ENCODE results near the gene PLXNB3.

PLXNB3 gene

DNA sequence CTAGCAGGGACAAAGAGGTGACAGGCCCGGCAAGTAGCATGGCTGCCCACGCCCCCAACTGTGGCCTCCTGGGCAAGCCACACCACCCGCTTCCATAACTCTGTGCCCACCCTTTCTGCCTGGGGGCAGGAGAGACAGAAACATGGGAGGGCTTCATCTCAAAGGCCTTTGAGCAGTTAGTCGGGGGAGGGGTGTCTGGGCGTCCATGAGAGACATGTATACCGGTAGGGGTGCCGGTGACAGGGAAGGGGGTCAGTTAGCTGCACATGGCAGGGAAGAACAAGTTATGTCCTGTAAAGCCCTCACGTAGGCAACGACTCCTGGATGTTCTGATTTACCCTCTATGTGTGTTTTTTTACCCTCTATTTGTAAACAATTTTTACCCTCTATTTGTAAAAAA, 57.0 kb downstream of the PLXNB3 start:
- Histone ChIP-seq H3K27me3 (ENCODE audit: low read length) (no peaks in the 10 kb centered on the region), H3K79me2 (ENCODE audit: insufficient read depth, low read length) (no peaks in the 10 kb centered on the region), H3K9me3 (ENCODE audit: insufficient read depth, low read length) (no peaks in the 10 kb centered on the region), H3K27ac (ENCODE audit: low read depth, low read length) (no peak overlapping the region), H4K20me1 (ENCODE audit: low read depth, low read length) (no peaks in the 10 kb centered on the region), H3K4me3 (ENCODE audit: insufficient read depth, low read length, poor library complexity, severe bottlenecking) (no peak overlapping the region), H3K9me2 (replicated peaks; ENCODE audit: insufficient read depth, low read length) (no peaks in the 10 kb centered on the region), H3F3A (ENCODE audit: insufficient read depth) (no peaks in the 10 kb centered on the region), H3K9ac (ENCODE audit: low read length) (no peak overlapping the region), H2AFZ (ENCODE audit: low read depth, low read length, severe bottlenecking) (no peak overlapping the region), H3K4me2 (ENCODE audit: low read depth, low read length, poor library complexity, severe bottlenecking) (no peak overlapping the region), H3K36me3 (ENCODE audit: low read length) (no peaks in the 10 kb centered on the region)
- TF ChIP-seq, protein P1, sequence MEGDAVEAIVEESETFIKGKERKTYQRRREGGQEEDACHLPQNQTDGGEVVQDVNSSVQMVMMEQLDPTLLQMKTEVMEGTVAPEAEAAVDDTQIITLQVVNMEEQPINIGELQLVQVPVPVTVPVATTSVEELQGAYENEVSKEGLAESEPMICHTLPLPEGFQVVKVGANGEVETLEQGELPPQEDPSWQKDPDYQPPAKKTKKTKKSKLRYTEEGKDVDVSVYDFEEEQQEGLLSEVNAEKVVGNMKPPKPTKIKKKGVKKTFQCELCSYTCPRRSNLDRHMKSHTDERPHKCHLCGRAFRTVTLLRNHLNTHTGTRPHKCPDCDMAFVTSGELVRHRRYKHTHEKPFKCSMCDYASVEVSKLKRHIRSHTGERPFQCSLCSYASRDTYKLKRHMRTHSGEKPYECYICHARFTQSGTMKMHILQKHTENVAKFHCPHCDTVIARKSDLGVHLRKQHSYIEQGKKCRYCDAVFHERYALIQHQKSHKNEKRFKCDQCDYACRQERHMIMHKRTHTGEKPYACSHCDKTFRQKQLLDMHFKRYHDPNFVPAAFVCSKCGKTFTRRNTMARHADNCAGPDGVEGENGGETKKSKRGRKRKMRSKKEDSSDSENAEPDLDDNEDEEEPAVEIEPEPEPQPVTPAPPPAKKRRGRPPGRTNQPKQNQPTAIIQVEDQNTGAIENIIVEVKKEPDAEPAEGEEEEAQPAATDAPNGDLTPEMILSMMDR (IDR thresholded peaks at IDR 0.05; ENCODE audit: insufficient read depth, low read length, poor library complexity, severe bottlenecking) = no peak
- TF ChIP-seq EZH2phosphoT487 (conservative IDR thresholded peaks at IDR 0.05; ENCODE audit: low read length) = no peak

DNA sequence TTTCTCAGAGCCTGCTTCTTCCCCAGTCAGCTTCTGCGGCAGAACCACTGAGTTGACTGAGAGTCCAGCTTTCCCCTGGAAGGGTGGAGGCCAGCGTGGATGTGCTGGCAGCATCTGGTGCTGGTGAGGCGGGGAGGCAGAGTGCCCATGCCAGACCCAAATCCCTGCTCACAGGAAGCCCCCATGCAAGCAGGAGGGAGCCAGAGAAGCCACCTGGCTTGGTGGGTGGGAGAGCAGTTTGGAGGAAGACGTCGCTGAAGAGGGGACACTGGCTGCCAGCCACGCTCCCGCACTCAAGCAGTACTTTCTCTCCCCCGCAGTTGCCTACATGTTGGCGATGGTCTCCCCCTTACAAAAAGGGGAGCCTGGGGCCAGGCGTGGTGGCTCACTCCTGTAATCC, 60.3 kb downstream of the PLXNB3 start:
- H3K4me3 ChIP-seq (ENCODE audit: insufficient read depth, low read length, poor library complexity, severe bottlenecking) = no peak overlapping the region
- H3K9me2 ChIP-seq (replicated peaks; ENCODE audit: insufficient read depth, low read length) = no peaks in the 10 kb centered on the region
- H2AFZ ChIP-seq (ENCODE audit: low read depth, low read length, severe bottlenecking) = no peak overlapping the region
- no peak overlapping the region for H3K4me2 ChIP-seq (ENCODE audit: low read depth, low read length, poor library complexity, severe bottlenecking)
- H3K36me3 ChIP-seq (ENCODE audit: low read length) = no peaks in the 10 kb centered on the region
- H3F3A ChIP-seq (ENCODE audit: insufficient read depth) = no peaks in the 10 kb centered on the region
- no peaks in the 10 kb centered on the region for H3K27me3 ChIP-seq (ENCODE audit: low read length)
- H3K9me3 ChIP-seq (ENCODE audit: insufficient read depth, low read length) = no peaks in the 10 kb centered on the region
- H4K20me1 ChIP-seq (ENCODE audit: low read depth, low read length) = no peaks in the 10 kb centered on the region
- H3K79me2 ChIP-seq (ENCODE audit: insufficient read depth, low read length) = no peaks in the 10 kb centered on the region
- H3K27ac ChIP-seq (ENCODE audit: low read depth, low read length) = no peak overlapping the region
- H3K9ac ChIP-seq (ENCODE audit: low read length) = no peak overlapping the region
- TF ChIP-seq, protein P1 (IDR thresholded peaks at IDR 0.05; ENCODE audit: insufficient read depth, low read length, poor library complexity, severe bottlenecking) = no peak
- no peak for TF ChIP-seq EZH2phosphoT487 (conservative IDR thresholded peaks at IDR 0.05; ENCODE audit: low read length)

DNA sequence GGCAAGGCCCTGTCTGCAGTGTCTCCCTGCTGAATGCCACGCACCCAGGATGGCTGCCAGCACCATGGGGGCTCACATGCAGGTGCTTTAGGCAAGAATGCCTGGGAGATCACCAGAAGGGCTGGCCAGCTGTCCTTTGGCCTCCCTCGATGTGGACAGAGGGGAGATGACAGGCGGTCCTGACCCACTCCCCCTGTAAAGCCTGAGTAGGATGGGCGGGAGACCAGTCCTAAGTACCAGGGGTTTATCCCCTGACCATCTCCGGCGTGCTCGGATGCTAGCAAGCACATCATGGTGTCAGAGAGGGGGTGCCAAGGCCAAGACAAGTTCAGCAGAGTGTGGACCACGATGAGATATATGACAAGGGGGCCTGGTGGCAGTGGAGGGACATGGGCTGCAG, 61.0 kb downstream of the PLXNB3 start:
- Histone ChIP-seq H3K27me3 (ENCODE audit: low read length) (no peaks in the 10 kb centered on the region), H3K4me3 (ENCODE audit: insufficient read depth, low read length, poor library complexity, severe bottlenecking) (no peak overlapping the region), H3K79me2 (ENCODE audit: insufficient read depth, low read length) (no peaks in the 10 kb centered on the region), H3K9me2 (replicated peaks; ENCODE audit: insufficient read depth, low read length) (no peaks in the 10 kb centered on the region), H3F3A (ENCODE audit: insufficient read depth) (no peaks in the 10 kb centered on the region), H2AFZ (ENCODE audit: low read depth, low read length, severe bottlenecking) (no peak overlapping the region), H4K20me1 (ENCODE audit: low read depth, low read length) (no peaks in the 10 kb centered on the region), H3K9me3 (ENCODE audit: insufficient read depth, low read length) (no peaks in the 10 kb centered on the region), H3K27ac (ENCODE audit: low read depth, low read length) (no peak overlapping the region), H3K4me2 (ENCODE audit: low read depth, low read length, poor library complexity, severe bottlenecking) (no peak overlapping the region), H3K36me3 (ENCODE audit: low read length) (no peaks in the 10 kb centered on the region), H3K9ac (ENCODE audit: low read length) (no peak overlapping the region)
- TF ChIP-seq, protein P1 (IDR thresholded peaks at IDR 0.05; ENCODE audit: insufficient read depth, low read length, poor library complexity, severe bottlenecking) = no peak
- TF ChIP-seq EZH2phosphoT487 (conservative IDR thresholded peaks at IDR 0.05; ENCODE audit: low read length) = no peak
